PFSK-1 (cell line): ENCODE data around the gene HRH3.

Experiments
- FOXP2 ChIP-seq: optimal IDR thresholded peaks from 2 replicates; pipeline ENCODE3; 2011; ENCODE audit warnings: borderline replicate concordance, control low read depth, inconsistent platforms; ENCODE audit not compliant: insufficient read depth; ENCODE audit errors: extremely low read length, extremely low read depth
- POLR2AphosphoS5 ChIP-seq: IDR thresholded peaks from 2 replicates; pipeline ENCODE4 v1.6.1; 2012; ENCODE audit warnings: low read depth, mild to moderate bottlenecking, control low read depth, low read length, moderate library complexity
- REST ChIP-seq, 2 experiments: IDR thresholded peaks; 2 replicates each; pipeline versions ENCODE4 v1.6.1 to v1.8.0; 2011 to 2012; ENCODE audit warnings: low read depth in 2 of 2, low read length in 2 of 2, control low read depth in 1 of 2, inconsistent platforms in 1 of 2, mild to moderate bottlenecking in 1 of 2, moderate library complexity in 1 of 2; ENCODE audit not compliant: insufficient read depth in 1 of 2
- SIN3A ChIP-seq: IDR thresholded peaks from 2 replicates; pipeline ENCODE4 v1.6.1; 2012; ENCODE audit warnings: mild to moderate bottlenecking, low read length, moderate library complexity, borderline replicate concordance; ENCODE audit not compliant: insufficient read depth
- TAF1 ChIP-seq: IDR thresholded peaks from 2 replicates; pipeline ENCODE4 v1.6.1; 2012; ENCODE audit warnings: low read length, control low read depth, borderline replicate concordance; ENCODE audit not compliant: insufficient read depth

The HRH3 gene

DNA sequence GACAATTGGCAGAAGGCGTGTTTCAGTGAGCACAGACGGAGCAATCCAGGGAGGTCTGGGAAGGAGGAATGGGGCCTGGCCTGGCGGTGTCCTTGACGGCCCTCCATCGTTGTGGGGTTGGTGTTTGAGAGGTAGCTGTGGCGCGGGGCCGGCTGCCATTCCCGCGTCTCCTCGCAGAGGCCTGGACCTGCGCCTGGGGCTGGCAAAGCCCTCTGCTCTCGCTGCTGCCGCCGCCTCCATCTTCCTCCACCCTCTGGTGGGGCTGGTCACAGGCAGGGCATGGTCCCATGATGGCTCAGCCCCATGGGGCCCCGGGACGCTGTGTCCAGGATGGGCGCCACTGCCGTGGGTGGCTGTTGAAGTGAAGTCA, 25.8 kb upstream of the HRH3 start:
- TF ChIP-seq SIN3A (no peak), REST (IDR thresholded peaks at IDR 0.05; ENCODE audit: insufficient read depth in 1 of 2, low read depth in 2 of 2, low read length in 2 of 2) (no peak)

DNA sequence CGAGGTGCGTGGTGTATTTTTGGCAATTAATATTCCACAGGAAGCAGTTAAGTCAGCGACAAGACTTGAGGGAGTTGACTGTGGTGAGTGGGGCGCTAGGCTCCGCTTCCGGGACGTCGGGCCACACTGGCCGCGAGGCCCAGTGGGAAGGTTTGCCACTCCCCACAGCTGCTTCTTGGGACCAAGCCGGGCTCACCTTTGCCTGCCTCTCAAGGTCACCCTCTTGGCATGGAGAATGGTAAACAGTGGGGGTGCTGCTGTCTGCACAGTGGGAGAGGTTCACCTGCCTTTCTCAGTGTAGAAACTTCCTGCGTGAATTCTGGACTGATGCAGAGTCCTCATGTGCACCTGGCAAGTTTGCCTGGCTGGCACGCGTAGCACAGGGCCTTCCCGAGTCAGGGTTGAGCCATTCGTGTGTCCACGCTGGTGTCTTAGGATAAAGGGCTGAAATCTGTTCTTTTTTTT, 24.6 kb upstream of the HRH3 start:
- TF ChIP-seq SIN3A (no peak), FOXP2 (no peak), REST (IDR thresholded peaks at IDR 0.05; ENCODE audit: insufficient read depth in 1 of 2, low read depth in 2 of 2, low read length in 2 of 2) (no peak), POLR2AphosphoS5 (no peak), TAF1 (no peak)

GRCh38 chr20:62243906-62244515, 23.9 kb upstream of the HRH3 start:
- TF ChIP-seq REST (IDR thresholded peaks at IDR 0.05; ENCODE audit: insufficient read depth in 1 of 2, low read depth in 2 of 2, low read length in 2 of 2): no peak
- no peak for TF ChIP-seq FOXP2
- TF ChIP-seq TAF1: no peak
- no peak for TF ChIP-seq POLR2AphosphoS5
- no peak for TF ChIP-seq SIN3A

GRCh38 chr20:62243106-62243505, 23.0 kb upstream of the HRH3 start:
- no peak for TF ChIP-seq POLR2AphosphoS5
- TF ChIP-seq SIN3A: no peak
- TF ChIP-seq FOXP2: no peak
- TF ChIP-seq REST (IDR thresholded peaks at IDR 0.05; ENCODE audit: insufficient read depth in 1 of 2, low read depth in 2 of 2, low read length in 2 of 2): no peak
- TF ChIP-seq TAF1: no peak

DNA sequence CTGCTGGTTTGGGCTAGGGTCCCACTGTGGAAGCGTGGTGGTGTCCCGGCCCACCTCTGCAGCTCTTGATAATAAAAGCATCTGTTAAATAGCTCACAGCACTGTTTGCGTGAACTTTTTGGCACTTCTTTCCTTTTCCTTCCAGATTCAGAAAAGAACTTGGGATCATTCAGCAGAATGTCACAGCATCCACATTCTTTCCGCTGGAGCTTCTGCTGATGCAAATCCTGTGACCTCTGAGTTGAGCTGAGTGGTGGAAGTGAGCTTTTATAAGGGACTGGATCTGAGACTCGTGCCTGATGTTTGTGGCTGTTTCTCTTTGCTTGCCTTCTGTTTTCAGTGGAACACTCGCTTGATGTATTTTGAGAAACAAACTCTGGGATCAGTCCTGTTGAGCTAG, 22.1 kb upstream of the HRH3 start:
- TF ChIP-seq TAF1 (no peak), FOXP2 (no peak), POLR2AphosphoS5 (no peak), REST (IDR thresholded peaks at IDR 0.05; ENCODE audit: insufficient read depth in 1 of 2, low read depth in 2 of 2, low read length in 2 of 2) (no peak), SIN3A (no peak)
